Suprapubic skin (tissue), 4 donors: Measurements from ENCODE around the gene EXOC3. TPM values are rescaled to one million over a fixed set of nuclear protein-coding genes. Genes with fewer than 3 reads are reported as not detected.
"Not testable (repeated sequence)": the region's sequence is repeated elsewhere in the genome, so short reads cannot be mapped to it uniquely, and the experiment has no call there.

Experiments used
- DNase-seq, 2 donors: peaks; one replicate each; pipeline ENCODE4 v3.0.0-alpha.2; 2019; ENCODE audit warnings: low spot score in 2 of 2
- H3K27ac ChIP-seq: fragments of 200-600 bp; sonication (generic); one replicate; pipeline ENCODE4 v1.5.1; 2019
- H3K27me3 ChIP-seq: fragments of 200-600 bp; sonication (generic); one replicate; pipeline ENCODE4 v1.5.1; 2019
- H3K36me3 ChIP-seq: fragments of 200-600 bp; sonication (generic); one replicate; pipeline ENCODE4 v1.5.1; 2019
- H3K4me1 ChIP-seq: fragments of 200-600 bp; sonication (generic); one replicate; pipeline ENCODE4 v1.5.1; 2019
- H3K4me3 ChIP-seq: fragments of 200-600 bp; sonication (generic); one replicate; pipeline ENCODE4 v1.5.1; 2019; ENCODE audit warnings: mild to moderate bottlenecking
- H3K9me3 ChIP-seq: fragments of 200-600 bp; sonication (generic); one replicate; pipeline ENCODE4 v1.5.1; 2019
- EP300 ChIP-seq: sonication (generic); formaldehyde crosslinking; IDR thresholded peaks from one replicate; pipeline ENCODE4 v1.6.1; 2017; ENCODE audit warnings: antibody characterized with exemption
- POLR2A ChIP-seq, 2 donors: fragments of 450-650 bp; IDR thresholded peaks; one replicate each; pipeline ENCODE4 v1.6.1; 2017; ENCODE audit warnings: antibody characterized with exemption in 2 of 2, mild to moderate bottlenecking in 2 of 2, moderate library complexity in 2 of 2
- POLR2AphosphoS5 ChIP-seq, 3 donors: sonication (generic); formaldehyde crosslinking; IDR thresholded peaks; one replicate each; pipeline ENCODE4 v1.6.1; 2017; ENCODE audit warnings: antibody characterized with exemption in 3 of 3
- WGBS: methylation state at CpG from one replicate; pipeline ENCODE4 v1.1.5; 2018; 5-methylcytosine and 5-hydroxymethylcytosine counted together
- total RNA-seq, 4 donors: library from RNA; depleted of rRNA; stranded (reverse); fragments of >200 nt; gene quantifications; one replicate each; pipeline ENCODE4 v1.1.0, GENCODE V29; 2016
- TF ChIP-seq, protein P1 (sequence below), 2 donors: fragments of 200-600 bp in 1 of 2; fragments of 450-650 bp in 1 of 2; sonication (generic) in 1 of 2; IDR thresholded peaks; one replicate each; pipeline ENCODE4 v1.5.1; 2016 to 2019; ENCODE audit warnings: antibody characterized with exemption in 2 of 2, mild to moderate bottlenecking in 1 of 2, moderate library complexity in 1 of 2

EXOC3 gene
- total RNA-seq, 4 donors from 2014 or later: 68.9 to 199 (median 83.4) TPM

DNA sequence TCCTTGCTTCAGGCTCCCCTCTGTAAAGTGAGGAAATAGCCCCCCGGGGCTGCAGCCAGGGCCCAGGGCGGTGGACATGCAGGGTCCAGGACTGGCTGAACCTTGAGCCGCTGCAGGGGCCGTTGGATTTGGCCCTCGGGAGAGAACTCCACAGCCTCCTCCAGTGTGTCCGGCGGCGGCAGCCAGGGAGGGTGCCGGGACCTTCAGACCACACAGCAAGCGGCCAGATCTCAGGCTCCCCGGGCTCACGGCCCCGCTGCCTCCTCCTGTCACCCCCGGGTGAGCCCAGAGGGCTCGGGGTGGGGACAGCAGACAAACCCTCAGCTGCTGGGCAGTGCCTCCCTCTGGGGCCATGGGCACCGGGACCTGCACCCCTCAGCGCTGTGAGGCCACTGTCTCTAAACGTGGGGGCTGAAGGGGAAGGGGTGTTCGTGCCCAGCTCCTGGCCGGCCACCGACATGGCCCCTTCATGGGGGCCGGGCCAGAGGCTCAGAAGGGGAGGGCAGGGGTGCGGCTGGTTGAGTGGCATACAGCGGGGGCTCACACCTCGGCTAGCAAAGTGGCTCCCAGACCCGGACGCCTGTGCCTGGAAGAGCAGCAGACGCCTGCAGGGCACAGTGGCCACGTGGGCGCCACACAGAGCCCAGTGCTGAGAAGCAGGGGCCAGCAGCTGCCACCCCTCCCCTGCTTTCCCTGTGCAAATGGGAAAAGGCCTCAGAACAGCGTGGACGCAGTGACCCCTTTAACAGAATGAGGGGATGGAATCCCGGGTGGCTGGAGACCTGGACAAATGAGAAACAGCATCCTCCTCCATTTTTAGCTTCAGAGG is 61.6 kb downstream of the EXOC3 start:
- Histone ChIP-seq H3K4me3 (no peak overlapping the region), H3K27me3 (peaks cover 61% of the 10 kb centered on the region), H3K36me3 (no peaks in the 10 kb centered on the region), H3K27ac (no peak overlapping the region), H3K9me3 (no peaks in the 10 kb centered on the region), H3K4me1 (peaks cover 15% of the 10 kb centered on the region)
- no peak for DNase-seq
- WGBS: 71% methylated on average over 13 of the region's 33 CpGs
- TF ChIP-seq POLR2AphosphoS5 (IDR thresholded peaks at IDR 0.05): no peak
- TF ChIP-seq, protein P1, sequence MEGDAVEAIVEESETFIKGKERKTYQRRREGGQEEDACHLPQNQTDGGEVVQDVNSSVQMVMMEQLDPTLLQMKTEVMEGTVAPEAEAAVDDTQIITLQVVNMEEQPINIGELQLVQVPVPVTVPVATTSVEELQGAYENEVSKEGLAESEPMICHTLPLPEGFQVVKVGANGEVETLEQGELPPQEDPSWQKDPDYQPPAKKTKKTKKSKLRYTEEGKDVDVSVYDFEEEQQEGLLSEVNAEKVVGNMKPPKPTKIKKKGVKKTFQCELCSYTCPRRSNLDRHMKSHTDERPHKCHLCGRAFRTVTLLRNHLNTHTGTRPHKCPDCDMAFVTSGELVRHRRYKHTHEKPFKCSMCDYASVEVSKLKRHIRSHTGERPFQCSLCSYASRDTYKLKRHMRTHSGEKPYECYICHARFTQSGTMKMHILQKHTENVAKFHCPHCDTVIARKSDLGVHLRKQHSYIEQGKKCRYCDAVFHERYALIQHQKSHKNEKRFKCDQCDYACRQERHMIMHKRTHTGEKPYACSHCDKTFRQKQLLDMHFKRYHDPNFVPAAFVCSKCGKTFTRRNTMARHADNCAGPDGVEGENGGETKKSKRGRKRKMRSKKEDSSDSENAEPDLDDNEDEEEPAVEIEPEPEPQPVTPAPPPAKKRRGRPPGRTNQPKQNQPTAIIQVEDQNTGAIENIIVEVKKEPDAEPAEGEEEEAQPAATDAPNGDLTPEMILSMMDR (IDR thresholded peaks at IDR 0.05): no peak
- TF ChIP-seq EP300: no peak
- no peak for TF ChIP-seq POLR2A (IDR thresholded peaks at IDR 0.05)

DNA sequence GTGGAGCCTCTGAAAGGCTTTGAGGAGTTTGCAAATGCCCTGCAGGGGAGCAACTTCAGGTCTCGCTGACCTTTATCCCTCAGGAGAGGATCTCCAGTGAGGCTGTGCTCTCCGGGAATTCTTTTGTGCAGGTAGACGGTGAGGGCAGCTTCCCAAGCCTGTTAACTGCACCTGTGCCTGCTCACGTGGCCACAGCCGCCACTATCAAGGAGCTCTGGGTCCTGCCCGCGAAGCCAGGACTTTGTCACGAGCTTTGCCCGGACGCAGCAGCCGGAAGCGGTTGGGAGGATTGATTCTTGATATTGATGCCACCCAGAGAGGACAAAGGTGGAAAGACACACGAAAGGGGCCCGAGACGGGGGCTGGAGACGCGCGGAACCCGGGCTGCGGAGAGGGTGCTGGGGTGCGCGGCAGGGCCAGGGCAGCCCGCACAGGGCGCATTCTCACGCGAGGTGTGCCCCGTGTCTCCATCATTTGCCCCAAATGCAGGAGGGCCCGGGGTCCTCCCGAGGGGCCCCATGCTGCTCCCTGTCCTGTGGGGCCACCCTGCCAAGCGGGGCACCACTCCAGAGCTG is 63.1 kb downstream of the EXOC3 start:
- Histone ChIP-seq H3K27me3 (peaks cover 62% of the 10 kb centered on the region), H3K4me3 (no peak overlapping the region), H3K36me3 (no peaks in the 10 kb centered on the region), H3K9me3 (no peaks in the 10 kb centered on the region), H3K4me1 (peaks cover 21% of the 10 kb centered on the region), H3K27ac (no peak overlapping the region)
- WGBS: 69% methylated on average over 22 of the region's 30 CpGs
- no peak for TF ChIP-seq POLR2A (IDR thresholded peaks at IDR 0.05)
- TF ChIP-seq EP300: no peak
- TF ChIP-seq, protein P1 (IDR thresholded peaks at IDR 0.05): no peak
- no peak for TF ChIP-seq POLR2AphosphoS5 (IDR thresholded peaks at IDR 0.05)
- DNase-seq: no peak

DNA sequence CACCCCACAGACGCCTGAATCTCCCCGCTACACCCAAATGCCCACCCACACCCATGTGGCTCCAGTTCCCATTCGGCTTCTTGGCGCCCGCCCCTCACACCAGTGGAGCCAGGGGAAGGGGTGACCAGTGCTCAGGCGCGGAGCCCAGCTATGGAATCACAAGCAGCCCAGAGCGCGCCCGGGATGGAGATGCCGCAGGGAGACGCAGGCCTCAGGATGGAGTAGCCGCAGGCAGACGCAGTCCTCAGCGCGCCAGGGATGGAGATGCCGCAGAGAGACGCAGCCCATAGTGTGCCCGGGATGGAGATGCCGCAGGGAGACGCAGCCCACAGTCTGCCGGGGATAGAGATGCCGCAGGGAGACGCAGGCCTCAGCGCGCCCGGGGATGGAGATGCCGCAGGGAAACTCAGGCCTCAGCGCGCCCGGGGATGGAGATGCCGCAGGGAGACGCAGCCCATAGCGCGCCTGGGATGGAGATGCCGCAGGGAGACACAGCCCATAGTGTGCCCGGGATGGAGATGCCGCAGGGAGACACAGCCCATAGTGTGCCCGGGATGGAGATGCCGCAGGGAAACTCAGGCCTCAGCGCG is 65.1 kb downstream of the EXOC3 start:
- not testable (repeated sequence) for H3K36me3 ChIP-seq, H3K9me3 ChIP-seq, H3K27ac ChIP-seq, H3K4me1 ChIP-seq, H3K4me3 ChIP-seq, DNase-seq
- peaks cover 48% of the 10 kb centered on the region for H3K27me3 ChIP-seq
- WGBS: 91% methylated on average over 41 of the region's 42 CpGs

DNA sequence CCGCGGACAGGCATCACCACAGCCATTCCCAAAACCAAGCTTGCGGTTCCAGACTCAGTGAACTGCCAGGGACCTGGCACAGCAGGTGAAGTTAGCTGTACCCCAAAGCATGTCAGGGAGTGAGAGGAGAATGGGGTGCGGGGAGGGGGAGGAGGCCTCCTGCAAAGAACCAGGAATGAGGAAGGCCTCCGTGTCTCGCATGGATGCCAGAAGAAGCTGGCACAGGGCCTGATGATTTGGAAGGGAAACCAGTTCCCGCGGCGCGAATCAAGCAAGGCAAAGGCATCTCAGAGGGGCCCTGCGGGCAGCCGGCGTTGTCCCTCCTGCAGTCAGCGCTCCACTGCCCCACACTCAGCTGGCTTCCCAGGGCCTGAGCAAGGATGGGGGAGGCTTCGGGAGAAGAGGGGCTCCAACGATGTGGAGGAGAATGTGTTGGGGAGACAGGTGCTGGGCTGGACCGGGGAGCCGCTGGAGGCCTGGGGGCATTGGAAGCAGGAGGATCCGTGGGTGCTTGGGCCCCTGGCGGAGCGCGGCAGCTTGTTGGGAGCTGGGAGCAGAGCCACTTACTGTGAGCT is 66.7 kb downstream of the EXOC3 start:
- no peak for TF ChIP-seq POLR2A (IDR thresholded peaks at IDR 0.05)
- TF ChIP-seq POLR2AphosphoS5 (IDR thresholded peaks at IDR 0.05): no peak
- TF ChIP-seq, protein P1 (IDR thresholded peaks at IDR 0.05): no peak
- no peak for TF ChIP-seq EP300
- Histone ChIP-seq H3K4me1 (peaks cover 19% of the 10 kb centered on the region), H3K27me3 (peaks cover 43% of the 10 kb centered on the region), H3K4me3 (no peak overlapping the region), H3K27ac (no peak overlapping the region), H3K36me3 (no peaks in the 10 kb centered on the region), H3K9me3 (no peaks in the 10 kb centered on the region)
- WGBS: 49% methylated on average over 21 of the region's 22 CpGs
- DNase-seq: no peak

DNA sequence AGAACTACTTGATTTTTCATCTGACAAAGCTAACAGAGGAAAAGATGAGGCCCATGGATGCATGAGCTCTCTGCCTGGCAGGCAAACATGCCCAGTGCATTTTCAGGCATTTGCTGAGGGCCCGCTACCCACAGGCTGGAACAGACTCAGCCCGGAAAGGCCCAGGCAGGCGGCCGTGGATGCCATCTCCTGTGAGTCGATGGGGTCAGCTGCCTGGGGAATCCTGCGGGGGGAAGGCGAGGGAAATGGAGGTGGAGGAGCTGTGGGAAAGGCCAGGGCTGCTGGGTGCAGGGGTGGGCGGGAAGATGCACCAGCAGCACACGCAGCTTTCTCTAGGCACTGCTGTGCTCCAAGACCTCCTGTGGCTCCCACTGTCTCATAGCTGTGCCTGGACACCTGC is 67.5 kb downstream of the EXOC3 start:
- Histone ChIP-seq H3K4me3 (no peak overlapping the region), H3K9me3 (no peaks in the 10 kb centered on the region), H3K4me1 (peaks cover 27% of the 10 kb centered on the region), H3K27me3 (peaks cover 48% of the 10 kb centered on the region), H3K36me3 (no peaks in the 10 kb centered on the region), H3K27ac (no peak overlapping the region)
- DNase-seq: no peak
- WGBS: 64% methylated on average over 9 of the region's 9 CpGs
- TF ChIP-seq POLR2A (IDR thresholded peaks at IDR 0.05) (no peak), POLR2AphosphoS5 (IDR thresholded peaks at IDR 0.05) (no peak), EP300 (no peak)
- TF ChIP-seq, protein P1 (IDR thresholded peaks at IDR 0.05): no peak
